ENCODE measurements around the gene SEPHS2.

GRCh38 chr16:30470632-30470995 lies 24.9 kb upstream of the SEPHS2 start:
- no peak for TF ChIP-seq CTCF (IDR thresholded peaks at IDR 0.05; ENCODE audit: poor library complexity, severe bottlenecking)
- TF ChIP-seq EZH2 (IDR thresholded peaks at IDR 0.05; ENCODE audit: borderline replicate concordance, insufficient read depth, low read length, poor library complexity, severe bottlenecking): no peak
